PC-3 (cell line): ENCODE data around the gene SULT1C4. TPM values are rescaled to one million over a fixed set of nuclear protein-coding genes. Genes with fewer than 3 reads are reported as not detected.

Source experiments
- ATAC-seq: fragments of 200-7000 bp; cut with Tn5 transposase; 2 replicates; pipeline ENCODE4 v1.9.1; 2020; ENCODE audit warnings: mild to moderate bottlenecking, moderate library complexity
- BruUV-seq: library from RNA; stranded (reverse); fragments of 400-500 nt; replicated peaks from 2 replicates; lab custom pipeline; 2021; lab: Mats Ljungman, UMichigan
- CTCF ChIA-PET: fragments of 300-600 bp; sonication (Branson Sonifier 250); formaldehyde crosslinking; loops from one replicate; lab custom pipeline; 2022; ENCODE audit warnings: antibody characterized with exemption; lab: Charles Lee
- POLR2A ChIA-PET: fragments of 300-600 bp; sonication (Branson Sonifier 250); formaldehyde crosslinking; loops from one replicate; lab custom pipeline; 2022; ENCODE audit warnings: antibody characterized with exemption; ENCODE audit not compliant: unreplicated experiment; lab: Charles Lee
- DNase-seq: peaks from one replicate; pipeline ENCODE4 v3.0.0-alpha.2; 2015
- H2AFZ ChIP-seq: fragments of 300-600 bp; sonication (generic); 2 replicates; pipeline ENCODE4 v1.6.0; 2016; ENCODE audit warnings: antibody characterized with exemption, low read length
- H3F3A ChIP-seq: fragments of 300-600 bp; sonication (generic); one replicate; pipeline ENCODE4 v1.6.0; 2017; ENCODE audit warnings: antibody characterized with exemption, low read length, control low read depth, mild to moderate bottlenecking; ENCODE audit not compliant: unreplicated experiment
- H3K27ac ChIP-seq: fragments of 300-600 bp; sonication (generic); 2 replicates; pipeline ENCODE4 v1.5.1; 2016; ENCODE audit warnings: mild to moderate bottlenecking, low read length
- H3K27me3 ChIP-seq: fragments of 300-600 bp; sonication (generic); 2 replicates; pipeline ENCODE4 v1.6.1; 2016; ENCODE audit warnings: low read length, mixed read lengths
- H3K36me3 ChIP-seq: fragments of 300-600 bp; sonication (generic); 2 replicates; pipeline ENCODE4 v1.6.1; 2016; ENCODE audit warnings: low read depth, mixed run types, low read length, mixed read lengths
- H3K4me1 ChIP-seq: fragments of 300-600 bp; sonication (generic); 2 replicates; pipeline ENCODE4 v1.5.1; 2016; ENCODE audit warnings: low read length; ENCODE audit not compliant: insufficient read depth
- H3K4me2 ChIP-seq: fragments of 300-600 bp; sonication (generic); 2 replicates; pipeline ENCODE4 v1.6.0; 2016; ENCODE audit warnings: low read length
- H3K4me3 ChIP-seq: fragments of 300-600 bp; sonication (generic); 2 replicates; pipeline ENCODE4 v1.5.1; 2016; ENCODE audit warnings: mild to moderate bottlenecking, low read length, mixed read lengths
- H3K79me2 ChIP-seq: fragments of 300-600 bp; sonication (generic); 2 replicates; pipeline ENCODE4 v1.6.1; 2017; ENCODE audit warnings: low read length, mixed read lengths
- H3K9ac ChIP-seq: fragments of 300-600 bp; sonication (generic); 2 replicates; pipeline ENCODE4 v1.6.0; 2016; ENCODE audit warnings: mild to moderate bottlenecking, low read length
- H3K9me2 ChIP-seq: fragments of 300-600 bp; sonication (generic); replicated peaks from 2 replicates; pipeline ENCODE4 v1.6.1; 2016; ENCODE audit warnings: mixed run types, low read length, mixed read lengths
- H3K9me3 ChIP-seq: fragments of 300-600 bp; sonication (generic); 2 replicates; pipeline ENCODE4 v1.6.1; 2016; ENCODE audit warnings: low read length, mixed read lengths
- H4K20me1 ChIP-seq: fragments of 300-600 bp; sonication (generic); 2 replicates; pipeline ENCODE4 v1.6.1; 2016; ENCODE audit warnings: low read length, mixed read lengths
- EZH2 ChIP-seq: fragments of 300-600 bp; sonication (generic); IDR thresholded peaks from one replicate; pipeline ENCODE4 v1.6.1; 2017; ENCODE audit warnings: antibody characterized with exemption, mild to moderate bottlenecking, low read length; ENCODE audit not compliant: unreplicated experiment
- EZH2phosphoT487 ChIP-seq: fragments of 300-600 bp; sonication (generic); IDR thresholded peaks from 2 replicates; pipeline ENCODE4 v1.6.1; 2018; ENCODE audit warnings: mild to moderate bottlenecking, antibody characterized with exemption, low read length, borderline replicate concordance
- intact Hi-C: fragments of 100-400 bp; cut with micrococcal nuclease; formaldehyde crosslinking; loops from 2 replicates; pipeline ENCODE4 v1.9.0; 2023
- total RNA-seq: library from RNA; depleted of rRNA; stranded (reverse); fragments of >200 nt; gene quantifications from 2 replicates; pipeline ENCODE4 v1.2.3, GENCODE V29; 2014
- TF ChIP-seq, protein P1 (sequence below): fragments of 300-600 bp; sonication (generic); conservative IDR thresholded peaks from 2 replicates; pipeline ENCODE4 v1.5.1; 2017; ENCODE audit warnings: antibody characterized with exemption, low read depth, mild to moderate bottlenecking, low read length

Gene SULT1C4
- total RNA-seq, 1 experiment from 2014 or later, result not detected

GRCh38 chr2:108364676-108365297 is 13.0 kb upstream of the SULT1C4 start:
- H3K4me1 ChIP-seq, result peaks cover 16% of the 10 kb centered on the region
- intact Hi-C loops, result no loop called here
- H3K4me2 ChIP-seq, result no peak overlapping the region
- ATAC-seq (no peak), DNase-seq (no peak)
- H3F3A ChIP-seq, result no peaks in the 10 kb centered on the region
- H3K36me3 ChIP-seq, result no peaks in the 10 kb centered on the region
- H3K4me3 ChIP-seq, result no peak overlapping the region
- no peaks in the 10 kb centered on the region for H3K79me2 ChIP-seq
- no peak overlapping the region for H2AFZ ChIP-seq
- 0 out of 2 replicates have a peak, but pooled peaks cover 8% of the 10 kb centered on the region for H3K9me3 ChIP-seq
- H3K9ac ChIP-seq, result no peak overlapping the region
- BruUV-seq, result no TSS peak
- H3K9me2 ChIP-seq, result no peaks in the 10 kb centered on the region
- TF ChIP-seq, protein P1, sequence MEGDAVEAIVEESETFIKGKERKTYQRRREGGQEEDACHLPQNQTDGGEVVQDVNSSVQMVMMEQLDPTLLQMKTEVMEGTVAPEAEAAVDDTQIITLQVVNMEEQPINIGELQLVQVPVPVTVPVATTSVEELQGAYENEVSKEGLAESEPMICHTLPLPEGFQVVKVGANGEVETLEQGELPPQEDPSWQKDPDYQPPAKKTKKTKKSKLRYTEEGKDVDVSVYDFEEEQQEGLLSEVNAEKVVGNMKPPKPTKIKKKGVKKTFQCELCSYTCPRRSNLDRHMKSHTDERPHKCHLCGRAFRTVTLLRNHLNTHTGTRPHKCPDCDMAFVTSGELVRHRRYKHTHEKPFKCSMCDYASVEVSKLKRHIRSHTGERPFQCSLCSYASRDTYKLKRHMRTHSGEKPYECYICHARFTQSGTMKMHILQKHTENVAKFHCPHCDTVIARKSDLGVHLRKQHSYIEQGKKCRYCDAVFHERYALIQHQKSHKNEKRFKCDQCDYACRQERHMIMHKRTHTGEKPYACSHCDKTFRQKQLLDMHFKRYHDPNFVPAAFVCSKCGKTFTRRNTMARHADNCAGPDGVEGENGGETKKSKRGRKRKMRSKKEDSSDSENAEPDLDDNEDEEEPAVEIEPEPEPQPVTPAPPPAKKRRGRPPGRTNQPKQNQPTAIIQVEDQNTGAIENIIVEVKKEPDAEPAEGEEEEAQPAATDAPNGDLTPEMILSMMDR, result no peak
- no peak for TF ChIP-seq EZH2
- no peak for TF ChIP-seq EZH2phosphoT487
- H4K20me1 ChIP-seq, result no peaks in the 10 kb centered on the region
- ChIA-PET POLR2A (no interaction called here), CTCF (no interaction called here)
- no peak overlapping the region for H3K27ac ChIP-seq
- no peaks in the 10 kb centered on the region for H3K27me3 ChIP-seq

DNA sequence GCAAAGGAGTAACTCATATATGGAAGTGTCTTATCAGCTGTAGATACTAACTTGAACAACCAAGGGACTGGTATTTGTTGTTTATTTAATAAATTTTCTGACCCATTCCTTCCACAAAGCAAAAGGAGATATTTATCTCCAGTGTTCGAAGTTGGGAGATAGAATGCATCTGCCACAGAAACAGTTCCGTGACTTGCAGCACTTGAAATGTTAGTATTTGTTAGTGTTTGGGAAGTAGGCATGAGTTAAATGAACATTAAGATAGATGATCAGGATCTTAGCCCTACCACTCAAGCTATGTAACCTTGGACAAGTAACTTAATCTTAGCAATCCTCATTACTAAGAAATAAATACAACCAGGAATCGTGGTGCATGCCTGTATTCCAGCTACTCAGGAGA is 12.1 kb upstream of the SULT1C4 start:
- ChIA-PET CTCF (no interaction called here), POLR2A (no interaction called here)
- ATAC-seq, result no peak
- Histone ChIP-seq H2AFZ (no peak overlapping the region), H3F3A (no peaks in the 10 kb centered on the region), H3K79me2 (no peaks in the 10 kb centered on the region), H3K27me3 (no peaks in the 10 kb centered on the region), H3K9me3 (0 out of 2 replicates have a peak, but pooled peaks cover 8% of the 10 kb centered on the region), H3K27ac (no peak overlapping the region), H3K4me2 (no peak overlapping the region), H4K20me1 (no peaks in the 10 kb centered on the region), H3K36me3 (no peaks in the 10 kb centered on the region), H3K9me2 (no peaks in the 10 kb centered on the region), H3K4me3 (no peak overlapping the region), H3K4me1 (peaks cover 24% of the 10 kb centered on the region), H3K9ac (no peak overlapping the region)
- TF ChIP-seq EZH2 (no peak), EZH2phosphoT487 (no peak)
- TF ChIP-seq, protein P1, result no peak
- no peak for DNase-seq
- no TSS peak for BruUV-seq
- intact Hi-C loops, result no loop called here

GRCh38 chr2:108367014-108367413 is 10.7 kb upstream of the SULT1C4 start:
- H3K27ac ChIP-seq, result no peak overlapping the region
- ATAC-seq, result no peak
- no peak for TF ChIP-seq EZH2phosphoT487
- TF ChIP-seq EZH2, result no peak
- TF ChIP-seq, protein P1, result no peak
- H4K20me1 ChIP-seq, result no peaks in the 10 kb centered on the region
- no peaks in the 10 kb centered on the region for H3K36me3 ChIP-seq
- no peak overlapping the region for H3K4me2 ChIP-seq
- no TSS peak for BruUV-seq
- H3K4me1 ChIP-seq, result peaks cover 27% of the 10 kb centered on the region
- ChIA-PET CTCF (no interaction called here), POLR2A (no interaction called here)
- 0 out of 2 replicates have a peak, but pooled peaks cover 8% of the 10 kb centered on the region for H3K9me3 ChIP-seq
- H3K27me3 ChIP-seq, result no peaks in the 10 kb centered on the region
- no peaks in the 10 kb centered on the region for H3K9me2 ChIP-seq
- peak; percentile 18 for DNase-seq
- intact Hi-C loops, result no loop called here
- no peak overlapping the region for H3K9ac ChIP-seq
- no peak overlapping the region for H2AFZ ChIP-seq
- no peaks in the 10 kb centered on the region for H3K79me2 ChIP-seq
- H3K4me3 ChIP-seq, result no peak overlapping the region
- no peaks in the 10 kb centered on the region for H3F3A ChIP-seq
